ENCODE results near the gene GPATCH2.

The GPATCH2 gene

GRCh38 chr1:217561446-217561845 lies 69.4 kb downstream of the GPATCH2 start:
- Histone ChIP-seq H3K36me3 (ENCODE audit: control insufficient read depth, insufficient read depth, low read length) (no peaks in the 10 kb centered on the region), H3K27ac (ENCODE audit: insufficient read depth, low read depth, low read length, poor library complexity, severe bottlenecking) (no peak overlapping the region), H3K9me3 (ENCODE audit: control insufficient read depth, low read length) (no peaks in the 10 kb centered on the region), H3K4me3 (ENCODE audit: insufficient read depth, low read depth, low read length) (no peak overlapping the region), H3K4me1 (ENCODE audit: control insufficient read depth, insufficient read depth, low read length) (no peaks in the 10 kb centered on the region), H3K27me3 (ENCODE audit: control insufficient read depth, insufficient read depth, low read length, poor library complexity, severe bottlenecking) (no peaks in the 10 kb centered on the region)
- 93 to 95% methylated on average over 4 of the region's 4 CpGs for WGBS, 2 experiments

- no peaks in the 10 kb centered on the region for H3K4me1 ChIP-seq (ENCODE audit: control insufficient read depth, insufficient read depth, low read length)
- no peak overlapping the region for H3K27ac ChIP-seq (ENCODE audit: insufficient read depth, low read depth, low read length, poor library complexity, severe bottlenecking)
- H3K4me3 ChIP-seq (ENCODE audit: insufficient read depth, low read depth, low read length): no peak overlapping the region
- no peaks in the 10 kb centered on the region for H3K27me3 ChIP-seq (ENCODE audit: control insufficient read depth, insufficient read depth, low read length, poor library complexity, severe bottlenecking)
- no peaks in the 10 kb centered on the region for H3K36me3 ChIP-seq (ENCODE audit: control insufficient read depth, insufficient read depth, low read length)
- WGBS, 2 experiments: 100% methylated on average over 1 of the region's 1 CpG; no CpG with 5 or more reads in 1 of the 2 experiments
- no peaks in the 10 kb centered on the region for H3K9me3 ChIP-seq (ENCODE audit: control insufficient read depth, low read length)
Observed at GRCh38 chr1:217554849-217555248, 76.0 kb downstream of the GPATCH2 start.

DNA sequence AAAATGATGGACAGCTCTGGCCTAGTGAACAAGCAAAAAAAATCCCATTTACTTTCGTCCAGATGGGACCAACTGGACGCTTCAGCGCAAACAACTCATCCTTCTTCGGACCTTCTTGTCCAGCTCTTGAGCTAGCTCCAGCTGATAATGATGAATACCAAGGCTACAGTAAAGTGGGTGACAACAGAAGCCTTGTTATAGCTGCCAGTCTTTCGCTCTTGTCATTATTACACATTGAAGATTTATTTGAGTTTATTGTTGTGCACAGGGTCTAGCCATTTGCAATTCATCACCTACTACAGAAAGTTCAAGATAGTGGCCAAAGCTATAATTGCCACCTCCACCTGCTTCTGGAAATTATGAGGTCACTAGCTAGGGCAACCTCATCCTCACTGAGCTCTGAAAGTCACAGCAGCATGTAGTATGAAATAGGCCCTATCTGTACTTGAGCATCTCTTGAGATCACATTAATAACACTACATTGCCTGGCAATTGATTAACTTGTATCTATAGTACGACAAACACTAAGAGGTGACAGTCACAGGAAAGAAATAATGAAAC lies 76.9 kb downstream of the GPATCH2 start:
- H3K27me3 ChIP-seq (ENCODE audit: control insufficient read depth, insufficient read depth, low read length, poor library complexity, severe bottlenecking): no peaks in the 10 kb centered on the region
- no peaks in the 10 kb centered on the region for H3K36me3 ChIP-seq (ENCODE audit: control insufficient read depth, insufficient read depth, low read length)
- H3K4me1 ChIP-seq (ENCODE audit: control insufficient read depth, insufficient read depth, low read length): no peaks in the 10 kb centered on the region
- H3K9me3 ChIP-seq (ENCODE audit: control insufficient read depth, low read length): no peaks in the 10 kb centered on the region
- WGBS, 2 experiments: 92 to 95% methylated on average over 5 to 6 of the region's 6 CpGs
- no peak overlapping the region for H3K27ac ChIP-seq (ENCODE audit: insufficient read depth, low read depth, low read length, poor library complexity, severe bottlenecking)
- H3K4me3 ChIP-seq (ENCODE audit: insufficient read depth, low read depth, low read length): no peak overlapping the region

- Histone ChIP-seq H3K27ac (ENCODE audit: insufficient read depth, low read depth, low read length, poor library complexity, severe bottlenecking) (no peak overlapping the region), H3K4me1 (ENCODE audit: control insufficient read depth, insufficient read depth, low read length) (no peaks in the 10 kb centered on the region), H3K4me3 (ENCODE audit: insufficient read depth, low read depth, low read length) (no peak overlapping the region), H3K36me3 (ENCODE audit: control insufficient read depth, insufficient read depth, low read length) (no peaks in the 10 kb centered on the region), H3K9me3 (ENCODE audit: control insufficient read depth, low read length) (no peaks in the 10 kb centered on the region), H3K27me3 (ENCODE audit: control insufficient read depth, insufficient read depth, low read length, poor library complexity, severe bottlenecking) (no peaks in the 10 kb centered on the region)
- 92 to 100% methylated on average over 1 of the region's 1 CpG for WGBS, 2 experiments
Observed at GRCh38 chr1:217552339-217552951, 78.4 kb downstream of the GPATCH2 start.

DNA sequence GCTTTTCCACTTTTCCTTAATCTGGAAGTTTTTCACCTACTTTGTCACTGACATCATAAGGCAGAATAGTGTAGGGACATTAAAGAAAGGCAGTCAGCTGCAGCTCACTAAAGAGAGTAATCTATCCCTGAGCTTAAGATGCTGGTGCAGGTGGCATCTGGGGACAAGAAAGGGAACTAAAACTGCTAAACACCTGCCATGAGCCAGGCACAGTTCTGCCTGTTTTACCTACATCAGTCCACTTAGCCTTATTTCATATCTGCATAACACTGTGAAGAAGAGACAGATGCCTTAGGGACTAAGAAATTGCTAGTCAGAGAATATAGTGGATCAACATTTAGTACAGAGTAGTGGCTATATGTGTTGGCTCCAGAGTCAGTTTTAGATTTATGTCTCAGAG lies 88.1 kb downstream of the GPATCH2 start:
- no peaks in the 10 kb centered on the region for H3K36me3 ChIP-seq (ENCODE audit: control insufficient read depth, insufficient read depth, low read length)
- H3K27me3 ChIP-seq (ENCODE audit: control insufficient read depth, insufficient read depth, low read length, poor library complexity, severe bottlenecking): no peaks in the 10 kb centered on the region

DNA sequence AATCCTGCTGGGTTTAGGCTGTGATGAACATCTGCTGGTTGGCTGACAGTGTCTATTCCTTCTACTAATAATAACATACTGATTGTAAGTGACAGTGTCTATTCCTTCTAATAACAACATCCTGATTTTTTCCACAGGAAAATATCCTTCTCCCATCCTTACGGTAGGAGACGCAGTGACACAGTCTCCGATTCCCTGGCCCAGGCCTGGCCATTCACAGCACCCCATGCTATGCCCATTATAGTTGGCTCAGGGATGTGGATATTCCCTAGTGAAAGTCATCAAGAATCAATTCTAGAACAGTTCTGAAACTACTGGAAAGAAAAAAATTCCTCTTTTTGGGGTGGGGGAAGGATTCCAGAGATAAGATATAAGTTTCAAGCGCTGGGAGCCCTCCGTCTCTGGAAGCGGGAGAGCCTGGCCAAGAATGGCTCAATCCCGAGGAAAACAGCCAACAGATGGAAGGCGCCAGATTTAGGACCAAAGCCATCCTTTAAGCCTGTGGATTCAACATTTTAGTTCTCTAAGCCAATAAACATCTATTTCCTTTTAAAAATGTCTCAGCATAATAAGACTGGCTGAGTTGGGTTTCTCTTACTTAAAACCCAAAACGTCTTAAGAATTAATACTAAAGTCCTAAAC lies 88.6 kb downstream of the GPATCH2 start:
- Histone ChIP-seq H3K27me3 (ENCODE audit: control insufficient read depth, insufficient read depth, low read length, poor library complexity, severe bottlenecking) (no peaks in the 10 kb centered on the region), H3K27ac (ENCODE audit: insufficient read depth, low read depth, low read length, poor library complexity, severe bottlenecking) (no peak overlapping the region), H3K36me3 (ENCODE audit: control insufficient read depth, insufficient read depth, low read length) (no peaks in the 10 kb centered on the region), H3K4me3 (ENCODE audit: insufficient read depth, low read depth, low read length) (no peak overlapping the region), H3K4me1 (ENCODE audit: control insufficient read depth, insufficient read depth, low read length) (no peaks in the 10 kb centered on the region), H3K9me3 (ENCODE audit: control insufficient read depth, low read length) (no peaks in the 10 kb centered on the region)
- WGBS, 2 experiments: 96 to 99% methylated on average over 9 of the region's 9 CpGs

More for the DNA sequence above, 88.1 kb downstream of the GPATCH2 start:
- Histone ChIP-seq H3K27ac (ENCODE audit: insufficient read depth, low read depth, low read length, poor library complexity, severe bottlenecking) (no peak overlapping the region), H3K9me3 (ENCODE audit: control insufficient read depth, low read length) (no peaks in the 10 kb centered on the region), H3K4me3 (ENCODE audit: insufficient read depth, low read depth, low read length) (no peak overlapping the region), H3K4me1 (ENCODE audit: control insufficient read depth, insufficient read depth, low read length) (no peaks in the 10 kb centered on the region)

DNA sequence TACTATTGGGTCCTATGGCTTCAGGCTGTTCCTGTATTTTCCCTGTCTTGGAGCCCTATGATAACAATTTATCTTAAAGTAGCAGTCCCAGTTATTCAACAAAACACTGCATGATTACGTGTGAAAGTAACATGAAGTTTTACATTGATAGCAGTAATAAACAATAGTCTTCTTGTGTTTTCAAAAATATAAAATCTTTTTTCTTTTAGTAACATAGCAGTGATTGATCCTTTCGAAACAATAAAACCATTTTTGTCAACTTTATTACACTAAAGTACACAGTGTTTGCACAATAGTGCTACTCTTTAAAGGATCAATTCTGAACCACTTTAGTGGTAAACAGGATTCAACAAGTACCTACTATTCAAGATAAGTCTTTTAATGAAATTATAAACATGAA lies 90.6 kb downstream of the GPATCH2 start:
- Histone ChIP-seq H3K36me3 (ENCODE audit: control insufficient read depth, insufficient read depth, low read length) (no peaks in the 10 kb centered on the region), H3K9me3 (ENCODE audit: control insufficient read depth, low read length) (no peaks in the 10 kb centered on the region), H3K4me1 (ENCODE audit: control insufficient read depth, insufficient read depth, low read length) (no peaks in the 10 kb centered on the region), H3K4me3 (ENCODE audit: insufficient read depth, low read depth, low read length) (no peak overlapping the region), H3K27ac (ENCODE audit: insufficient read depth, low read depth, low read length, poor library complexity, severe bottlenecking) (no peak overlapping the region), H3K27me3 (ENCODE audit: control insufficient read depth, insufficient read depth, low read length, poor library complexity, severe bottlenecking) (no peaks in the 10 kb centered on the region)
- WGBS, 2 experiments: 93 to 100% methylated on average over 1 to 2 of the region's 2 CpGs

- H3K36me3 ChIP-seq (ENCODE audit: control insufficient read depth, insufficient read depth, low read length): no peaks in the 10 kb centered on the region
- H3K9me3 ChIP-seq (ENCODE audit: control insufficient read depth, low read length): no peaks in the 10 kb centered on the region
- no peaks in the 10 kb centered on the region for H3K4me1 ChIP-seq (ENCODE audit: control insufficient read depth, insufficient read depth, low read length)
- H3K27me3 ChIP-seq (ENCODE audit: control insufficient read depth, insufficient read depth, low read length, poor library complexity, severe bottlenecking): no peaks in the 10 kb centered on the region
- no peak overlapping the region for H3K27ac ChIP-seq (ENCODE audit: insufficient read depth, low read depth, low read length, poor library complexity, severe bottlenecking)
- H3K4me3 ChIP-seq (ENCODE audit: insufficient read depth, low read depth, low read length): no peak overlapping the region
- 99 to 100% methylated on average over 2 of the region's 2 CpGs for WGBS, 2 experiments
Observed at GRCh38 chr1:217539510-217539909, 91.4 kb downstream of the GPATCH2 start.

DNA sequence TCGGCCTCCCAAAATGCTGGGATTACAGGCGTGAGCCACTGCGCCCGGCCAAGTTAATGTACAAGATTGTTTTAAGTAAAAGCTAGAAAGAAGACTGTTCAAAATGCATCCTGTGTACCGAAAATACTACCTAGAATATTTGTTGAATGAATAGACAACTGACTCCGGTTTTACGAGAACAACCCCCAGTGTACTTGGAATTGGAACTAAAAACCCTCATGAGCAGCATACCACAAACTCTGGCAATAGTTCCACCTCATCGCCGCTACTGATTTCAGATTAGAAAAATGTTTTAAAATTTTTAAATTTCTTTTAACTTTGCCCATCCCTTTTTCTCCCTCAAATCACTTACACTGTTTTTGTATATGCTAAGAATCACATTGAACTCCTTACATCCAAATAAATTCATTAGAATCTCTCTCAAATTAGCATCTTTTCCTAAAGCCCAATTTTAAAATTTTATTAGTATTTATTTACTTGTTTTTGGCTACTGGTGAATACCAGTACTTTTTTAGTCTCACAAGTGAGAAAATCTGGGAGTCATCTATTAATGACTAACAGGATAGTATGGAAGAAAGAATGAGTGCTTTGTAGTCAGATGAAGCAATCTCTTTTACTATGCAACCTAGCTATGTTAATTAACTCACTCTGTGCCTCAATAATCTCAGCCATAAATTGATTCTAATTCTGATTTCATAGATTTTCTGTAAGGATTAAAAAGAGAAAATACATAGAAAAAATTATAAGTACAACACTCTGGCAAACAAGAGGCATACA lies 95.1 kb downstream of the GPATCH2 start:
- 91 to 96% methylated on average over 7 to 9 of the region's 9 CpGs for WGBS, 2 experiments
- H3K4me1 ChIP-seq (ENCODE audit: control insufficient read depth, insufficient read depth, low read length): no peaks in the 10 kb centered on the region
- no peaks in the 10 kb centered on the region for H3K36me3 ChIP-seq (ENCODE audit: control insufficient read depth, insufficient read depth, low read length)
- H3K27me3 ChIP-seq (ENCODE audit: control insufficient read depth, insufficient read depth, low read length, poor library complexity, severe bottlenecking): no peaks in the 10 kb centered on the region
- no peaks in the 10 kb centered on the region for H3K9me3 ChIP-seq (ENCODE audit: control insufficient read depth, low read length)
- H3K27ac ChIP-seq (ENCODE audit: insufficient read depth, low read depth, low read length, poor library complexity, severe bottlenecking): no peak overlapping the region
- no peak overlapping the region for H3K4me3 ChIP-seq (ENCODE audit: insufficient read depth, low read depth, low read length)

- Histone ChIP-seq H3K4me3 (ENCODE audit: insufficient read depth, low read depth, low read length) (no peak overlapping the region), H3K9me3 (ENCODE audit: control insufficient read depth, low read length) (no peaks in the 10 kb centered on the region), H3K4me1 (ENCODE audit: control insufficient read depth, insufficient read depth, low read length) (no peaks in the 10 kb centered on the region), H3K27me3 (ENCODE audit: control insufficient read depth, insufficient read depth, low read length, poor library complexity, severe bottlenecking) (no peaks in the 10 kb centered on the region), H3K27ac (ENCODE audit: insufficient read depth, low read depth, low read length, poor library complexity, severe bottlenecking) (no peak overlapping the region), H3K36me3 (ENCODE audit: control insufficient read depth, insufficient read depth, low read length) (no peaks in the 10 kb centered on the region)
- WGBS, 2 experiments: 86 to 100% methylated on average over 1 of the region's 1 CpG
Observed at GRCh38 chr1:217534566-217534965, 96.3 kb downstream of the GPATCH2 start.

Data from ectodermal cell (in vitro differentiated cells).